H1 (cell line): ENCODE results near the gene CIB4. TPM values are rescaled to one million over a fixed set of nuclear protein-coding genes. Genes with fewer than 3 reads are reported as not detected.

ENCODE experiments used
- CTCF ChIA-PET: fragments of 300-600 bp; sonication (Branson Sonifier 250); formaldehyde crosslinking; loops from one replicate; lab custom pipeline; 2021; ENCODE audit not compliant: partially characterized antibody; lab: Charles Lee
- POLR2A ChIA-PET: fragments of 300-600 bp; sonication (Branson Sonifier 250); formaldehyde crosslinking; loops from one replicate; lab custom pipeline; 2021; ENCODE audit warnings: inconsistent platforms; ENCODE audit not compliant: partially characterized antibody; lab: Charles Lee
- DNase-seq, 2 experiments: peaks; one replicate each; pipeline versions ENCODE4 v3.0.0 to v3.0.0-alpha.2; 2010 to 2022; ENCODE audit warnings: low spot score in 2 of 2, low read depth in 1 of 2, mixed read lengths in 1 of 2
- FAIRE-seq: peaks from 2 replicates; lab custom pipeline; 2011; peaks lifted over from hg19 to GRCh38; lab: Jason Lieb, UNC
- H2AFZ ChIP-seq: 2 replicates; pipeline ENCODE4 v1.8.1; 2012; ENCODE audit warnings: low read length, inconsistent platforms
- H2AK5ac ChIP-seq: 2 replicates; pipeline ENCODE4 v1.6.1; 2013; ENCODE audit warnings: low read depth, low read length
- H2BK120ac ChIP-seq: replicated peaks from 2 replicates; pipeline ENCODE3; 2013; ENCODE audit warnings: low read depth, low read length, inconsistent platforms
- H2BK12ac ChIP-seq: 2 replicates; pipeline ENCODE4 v1.6.1; 2013; ENCODE audit warnings: low read depth, low read length
- H2BK15ac ChIP-seq: 2 replicates; pipeline ENCODE4 v1.6.1; 2013; ENCODE audit warnings: low read length
- H2BK20ac ChIP-seq: 2 replicates; pipeline ENCODE4 v1.6.1; 2013; ENCODE audit warnings: low read length
- H2BK5ac ChIP-seq: 2 replicates; pipeline ENCODE4 v1.6.1; 2013; ENCODE audit warnings: low read depth, low read length
- H3K14ac ChIP-seq: 2 replicates; pipeline ENCODE4 v1.6.1; 2013; ENCODE audit warnings: inconsistent platforms; ENCODE audit not compliant: insufficient read length
- H3K18ac ChIP-seq: 2 replicates; pipeline ENCODE4 v1.6.1; 2013; ENCODE audit warnings: low read length; ENCODE audit errors: extremely low read depth
- H3K23ac ChIP-seq: 2 replicates; pipeline ENCODE4 v1.6.1; 2013; ENCODE audit warnings: inconsistent platforms; ENCODE audit not compliant: insufficient read length
- H3K23me2 ChIP-seq: 2 replicates; pipeline ENCODE4 v1.6.1; 2013; ENCODE audit warnings: low read depth, low read length
- H3K27ac ChIP-seq: 2 replicates; pipeline ENCODE4 v1.6.1; 2011; ENCODE audit warnings: low read depth, low read length, inconsistent platforms
- H3K27me3 ChIP-seq, 4 experiments: replicated peaks in 1 of 4; 1 replicate in 1 of 4; 2 replicates in 3 of 4; pipeline versions ENCODE4 v1.6.1 to v1.8.1; 2011 to 2013; ENCODE audit warnings: low read length in 3 of 4, mild to moderate bottlenecking in 3 of 4, inconsistent platforms in 2 of 4, mixed read lengths in 2 of 4, moderate library complexity in 1 of 4; ENCODE audit not compliant: control insufficient read depth in 3 of 4, insufficient read depth in 3 of 4; ENCODE audit errors: extremely low read depth in 1 of 4
- H3K36me3 ChIP-seq, 4 experiments: 2 replicates each; pipeline versions ENCODE4 v1.6.1 to v1.8.1; 2011 to 2013; ENCODE audit warnings: mild to moderate bottlenecking in 4 of 4, low read length in 3 of 4, moderate library complexity in 2 of 4, control low read depth in 1 of 4, inconsistent platforms in 1 of 4; ENCODE audit not compliant: insufficient read depth in 4 of 4, control insufficient read depth in 2 of 4
- H3K4ac ChIP-seq: replicated peaks from 2 replicates; pipeline ENCODE3; 2013; ENCODE audit warnings: low read length, low read depth, mixed read lengths, inconsistent platforms; ENCODE audit not compliant: insufficient read length
- H3K4me1 ChIP-seq, 4 experiments: replicated peaks in 1 of 4; 1 replicate in 1 of 4; 2 replicates in 3 of 4; pipeline versions ENCODE4 v1.6.1 to v1.8.1; 2011 to 2013; ENCODE audit warnings: low read length in 3 of 4, inconsistent platforms in 2 of 4, mixed read lengths in 1 of 4; ENCODE audit not compliant: insufficient read depth in 4 of 4, control insufficient read depth in 3 of 4
- H3K4me2 ChIP-seq, 2 experiments: 2 replicates each; pipeline versions ENCODE4 v1.6.1 to v1.8.1; 2011 to 2013; ENCODE audit warnings: low read depth in 2 of 2, low read length in 2 of 2, control low read depth in 1 of 2, inconsistent platforms in 1 of 2, mild to moderate bottlenecking in 1 of 2; ENCODE audit not compliant: insufficient read depth in 1 of 2
- H3K4me3 ChIP-seq, 4 experiments: fragments of 200-600, 300-600 bp in 1 of 4; sonication (generic), shearing (Covaris generic), sonication (Bioruptor Twin) in 1 of 4; 2 replicates each; pipeline versions ENCODE4 v1.5.1 to v1.8.1; 2011 to 2016; ENCODE audit warnings: low read length in 4 of 4, low read depth in 3 of 4, control low read depth in 2 of 4, inconsistent platforms in 2 of 4, mild to moderate bottlenecking in 2 of 4, mixed read lengths in 1 of 4, moderate library complexity in 1 of 4; ENCODE audit not compliant: insufficient read depth in 2 of 4; ENCODE audit errors: extremely low read depth in 1 of 4
- H3K56ac ChIP-seq: replicated peaks from 2 replicates; pipeline ENCODE3; 2013; ENCODE audit warnings: low read depth, mild to moderate bottlenecking, mixed read lengths, low read length, inconsistent platforms; ENCODE audit not compliant: insufficient read length
- H3K79me1 ChIP-seq: 2 replicates; pipeline ENCODE4 v1.6.1; 2013; ENCODE audit warnings: low read depth, low read length, control low read depth
- H3K79me2 ChIP-seq, 2 experiments: 2 replicates each; pipeline versions ENCODE4 v1.6.1 to v1.8.1; 2012 to 2013; ENCODE audit warnings: low read length in 2 of 2, mild to moderate bottlenecking in 2 of 2, inconsistent platforms in 1 of 2; ENCODE audit not compliant: insufficient read depth in 2 of 2, control insufficient read depth in 1 of 2
- H3K9ac ChIP-seq, 4 experiments: replicated peaks in 1 of 4; 1 replicate in 1 of 4; 2 replicates in 3 of 4; pipeline versions ENCODE4 v1.6.1 to v1.8.1; 2011 to 2013; ENCODE audit warnings: low read depth in 3 of 4, low read length in 3 of 4, control low read depth in 2 of 4, mild to moderate bottlenecking in 2 of 4, moderate library complexity in 2 of 4, inconsistent platforms in 1 of 4; ENCODE audit errors: extremely low read depth in 1 of 4
- H3K9me3 ChIP-seq, 2 experiments: 2 replicates each; pipeline versions ENCODE4 v1.6.1 to v1.8.1; 2012 to 2013; ENCODE audit warnings: mild to moderate bottlenecking in 2 of 2, moderate library complexity in 2 of 2, control low read depth in 1 of 2, inconsistent platforms in 1 of 2, low read depth in 1 of 2, low read length in 1 of 2, mixed read lengths in 1 of 2; ENCODE audit not compliant: insufficient read depth in 2 of 2
- H4K20me1 ChIP-seq, 2 experiments: replicated peaks in 1 of 2; 2 replicates each; pipeline versions ENCODE3 to v1.8.1; 2011 to 2013; ENCODE audit warnings: inconsistent platforms in 2 of 2, low read length in 2 of 2, mild to moderate bottlenecking in 1 of 2; ENCODE audit not compliant: insufficient read depth in 2 of 2, control insufficient read depth in 1 of 2
- H4K5ac ChIP-seq: 2 replicates; pipeline ENCODE4 v1.6.1; 2013; ENCODE audit warnings: low read length, low read depth, mixed read lengths, inconsistent platforms; ENCODE audit not compliant: insufficient read length
- H4K8ac ChIP-seq: 2 replicates; pipeline ENCODE4 v1.8.0; 2013; ENCODE audit warnings: mild to moderate bottlenecking, moderate library complexity, low read length, inconsistent platforms; ENCODE audit not compliant: insufficient read depth; ENCODE audit errors: extremely low read depth
- H4K91ac ChIP-seq: replicated peaks from 2 replicates; pipeline ENCODE3; 2013; ENCODE audit warnings: low read length, mixed read lengths, inconsistent platforms; ENCODE audit not compliant: insufficient read length
- CHD2 ChIP-seq: IDR thresholded peaks from 2 replicates; pipeline ENCODE4 v1.6.1; 2012; ENCODE audit warnings: low read length, improper control_type of control experiment
- EZH2 ChIP-seq: fragments of 200-600 bp; sonication (generic); IDR thresholded peaks from 2 replicates; pipeline ENCODE4 v1.7.1; 2012; ENCODE audit warnings: low read depth, mild to moderate bottlenecking, moderate library complexity, low read length, inconsistent platforms; ENCODE audit not compliant: severe bottlenecking
- FOSL1 ChIP-seq: IDR thresholded peaks from 2 replicates; pipeline ENCODE4 v1.6.1; 2011; ENCODE audit warnings: mild to moderate bottlenecking, low read depth, low read length, moderate library complexity; ENCODE audit not compliant: insufficient read depth
- GTF2F1 ChIP-seq: IDR thresholded peaks from 2 replicates; pipeline ENCODE4 v1.6.1; 2012; ENCODE audit warnings: low read depth, low read length, improper control_type of control experiment, borderline replicate concordance
- KDM4A ChIP-seq: IDR thresholded peaks from one replicate; pipeline ENCODE4 v1.7.1; 2012; ENCODE audit warnings: low read depth, mild to moderate bottlenecking, moderate library complexity, low read length, inconsistent platforms; ENCODE audit not compliant: severe bottlenecking
- KDM5A ChIP-seq: fragments of 200-600 bp; IDR thresholded peaks from 2 replicates; pipeline ENCODE4 v1.7.1; 2012; ENCODE audit warnings: mild to moderate bottlenecking, low read length, inconsistent platforms, mixed read lengths
- RFX5 ChIP-seq: IDR thresholded peaks from 2 replicates; pipeline ENCODE4 v1.6.1; 2011; ENCODE audit warnings: low read depth, low read length, improper control_type of control experiment, borderline replicate concordance
- SIX5 ChIP-seq: IDR thresholded peaks from 2 replicates; pipeline ENCODE4 v1.6.1; 2011; ENCODE audit warnings: mild to moderate bottlenecking, low read depth, low read length
- SP1 ChIP-seq: IDR thresholded peaks from 2 replicates; pipeline ENCODE4 v1.6.1; 2011; ENCODE audit warnings: low read depth, low read length
- SP4 ChIP-seq: IDR thresholded peaks from 2 replicates; pipeline ENCODE4 v1.6.1; 2012; ENCODE audit warnings: low read length, inconsistent platforms
- TCF12 ChIP-seq: IDR thresholded peaks from 2 replicates; pipeline ENCODE4 v1.6.1; 2011; ENCODE audit warnings: low read depth, mild to moderate bottlenecking, low read length
- WGBS, 2 experiments: shearing (Covaris generic) in 1 of 2; methylation state at CpG; one replicate each; pipeline versions ENCODE4 v1.1.6 to v1.1.7; 2013 to 2015; ENCODE audit warnings: low lambda C conversion rate in 2 of 2, mixed read lengths in 2 of 2, inconsistent platforms in 1 of 2, low coverage in 1 of 2, missing lambda C conversion rate in 1 of 2; ENCODE audit not compliant: insufficient replicate concordance in 2 of 2, insufficient coverage in 1 of 2, insufficient read length in 1 of 2; ENCODE audit errors: extremely low coverage in 1 of 2, missing lambda C conversion rate in 1 of 2; 5-methylcytosine and 5-hydroxymethylcytosine counted together
- polyA plus RNA-seq, 7 experiments: library from polyadenylated mRNA; depleted of rRNA in 3 of 7; stranded (reverse) in 5 of 7; unstranded in 2 of 7; fragments of >200 nt in 5 of 7; fragments of 200-250 nt in 2 of 7; gene quantifications; 1 replicate in 5 of 7; 2 replicates in 1 of 7; 4 replicates in 1 of 7; pipeline versions ENCODE4 v1.2.1 to v1.2.3, GENCODE V29; 2011 to 2013; ENCODE audit warnings: missing spikeins in 2 of 7, mixed read lengths in 2 of 7
- total RNA-seq: library from RNA; stranded (reverse); fragmentation: NEBNext Ultra II Directional; extraction: Animal tissue kit (Norgen Biotek cat#: 25700); gene quantifications from 2 replicates; pipeline ENCODE4 v1.2.1, GENCODE V29; 2021
- TF ChIP-seq, protein P1 (sequence below): IDR thresholded peaks from 2 replicates; pipeline ENCODE4 v1.6.1; 2012; ENCODE audit warnings: inconsistent platforms
- TF ChIP-seq, protein P2 (sequence below): IDR thresholded peaks from 2 replicates; pipeline ENCODE4 v1.6.1; 2012; ENCODE audit warnings: low read length, inconsistent platforms

The CIB4 gene
- total and polyA plus RNA-seq, 2 of the 8 experiments (the other 6 are each of a cell fraction or from before 2014, with no cell fraction given), result not detected

DNA sequence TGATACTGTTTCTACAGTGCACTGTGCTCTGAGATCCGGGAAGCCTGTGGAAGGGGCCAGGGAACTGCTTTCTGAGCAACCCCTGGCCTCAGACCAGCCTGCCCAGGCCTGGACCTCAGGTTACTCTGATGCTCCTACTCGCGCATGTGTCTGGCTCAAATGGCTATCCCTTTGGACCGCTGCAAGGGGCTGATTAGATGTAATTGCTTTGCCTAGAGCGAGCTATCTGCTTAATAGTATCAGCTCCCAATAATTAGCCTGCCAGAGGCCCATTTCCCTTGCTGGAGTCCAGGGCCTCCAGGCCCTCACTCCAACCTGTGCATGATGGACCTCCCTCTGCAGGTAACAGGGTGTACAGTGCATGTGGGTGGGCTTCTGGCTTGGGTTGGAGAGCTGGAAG is 44.2 kb upstream of the CIB4 start:
- DNase-seq, result no peak

More for the DNA sequence above, 44.2 kb upstream of the CIB4 start:
- no peaks in the 10 kb centered on the region for H3K36me3 ChIP-seq
- H3K4me3 ChIP-seq, result no peak overlapping the region
- H4K20me1 ChIP-seq, result no peaks in the 10 kb centered on the region
- no peak overlapping the region for H3K4ac ChIP-seq
- H3K9ac ChIP-seq, result no peak overlapping the region
- H2AK5ac ChIP-seq, result no peak overlapping the region
- H3K23me2 ChIP-seq, result no peaks in the 10 kb centered on the region
- peaks cover 0 to 2% (median 0%) of the 10 kb centered on the region in 4 experiments; a peak in 2 of 7 replicates for H3K27me3 ChIP-seq
- H4K91ac ChIP-seq, result no peak overlapping the region
- H2BK15ac ChIP-seq, result no peak overlapping the region
- no peak overlapping the region for H2BK20ac ChIP-seq
- no peaks in the 10 kb centered on the region for H3K79me1 ChIP-seq
- no peak overlapping the region for H2BK12ac ChIP-seq
- no peak overlapping the region for H3K23ac ChIP-seq
- no peak overlapping the region for H3K18ac ChIP-seq
- no peak overlapping the region for H3K27ac ChIP-seq
- no peak overlapping the region for H4K8ac ChIP-seq
- H3K4me1 ChIP-seq, result no peaks in the 10 kb centered on the region
- no peak overlapping the region for H2BK5ac ChIP-seq
- H4K5ac ChIP-seq, result no peak overlapping the region
- no peak overlapping the region for H3K4me2 ChIP-seq
- no peak overlapping the region for H3K56ac ChIP-seq
- TF ChIP-seq, protein P1, sequence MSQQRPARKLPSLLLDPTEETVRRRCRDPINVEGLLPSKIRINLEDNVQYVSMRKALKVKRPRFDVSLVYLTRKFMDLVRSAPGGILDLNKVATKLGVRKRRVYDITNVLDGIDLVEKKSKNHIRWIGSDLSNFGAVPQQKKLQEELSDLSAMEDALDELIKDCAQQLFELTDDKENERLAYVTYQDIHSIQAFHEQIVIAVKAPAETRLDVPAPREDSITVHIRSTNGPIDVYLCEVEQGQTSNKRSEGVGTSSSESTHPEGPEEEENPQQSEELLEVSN, result no peak
- no peak for TF ChIP-seq SIX5
- no peak for TF ChIP-seq FOSL1
- no peak for TF ChIP-seq SP1
- TF ChIP-seq RFX5, result no peak
- TF ChIP-seq GTF2F1, result no peak
- no peak for TF ChIP-seq TCF12
- no peak for TF ChIP-seq CHD2
- no peak for TF ChIP-seq EZH2
- TF ChIP-seq KDM4A, result no peak
- TF ChIP-seq KDM5A, result no peak
- no peak for TF ChIP-seq SP4
- TF ChIP-seq, protein P2, sequence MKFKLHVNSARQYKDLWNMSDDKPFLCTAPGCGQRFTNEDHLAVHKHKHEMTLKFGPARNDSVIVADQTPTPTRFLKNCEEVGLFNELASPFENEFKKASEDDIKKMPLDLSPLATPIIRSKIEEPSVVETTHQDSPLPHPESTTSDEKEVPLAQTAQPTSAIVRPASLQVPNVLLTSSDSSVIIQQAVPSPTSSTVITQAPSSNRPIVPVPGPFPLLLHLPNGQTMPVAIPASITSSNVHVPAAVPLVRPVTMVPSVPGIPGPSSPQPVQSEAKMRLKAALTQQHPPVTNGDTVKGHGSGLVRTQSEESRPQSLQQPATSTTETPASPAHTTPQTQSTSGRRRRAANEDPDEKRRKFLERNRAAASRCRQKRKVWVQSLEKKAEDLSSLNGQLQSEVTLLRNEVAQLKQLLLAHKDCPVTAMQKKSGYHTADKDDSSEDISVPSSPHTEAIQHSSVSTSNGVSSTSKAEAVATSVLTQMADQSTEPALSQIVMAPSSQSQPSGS, result no peak
- H3K79me2 ChIP-seq, result no peaks in the 10 kb centered on the region
- CTCF ChIA-PET, result interaction anchor here (0.8 to 1.5 kb wide), 7 partner anchors 29 to 92 kb away, joined by 3 to 6 read pairs (median 3); no protein-coding TSS in a partner anchor
- H2AFZ ChIP-seq, result no peak overlapping the region
- no peaks in the 10 kb centered on the region for H3K9me3 ChIP-seq
- WGBS, 2 experiments, result 91% methylated on average over 5 of the region's 5 CpGs; no CpG with 5 or more reads in 1 of the 2 experiments
- no peak overlapping the region for H2BK120ac ChIP-seq
- no peak overlapping the region for H3K14ac ChIP-seq
- POLR2A ChIA-PET, result interaction anchor here (0.7 to 1.1 kb wide), 2 partner anchors 36 to 285 kb away, joined by 3 to 5 read pairs; partner anchors contain the start of gene MAPRE3
- FAIRE-seq, result no peak
